T-helper 1 cell treated with Interleukin-12 subunit alpha and Interleukin-12 subunit beta and Interleukin-4 antibody, amounts not matched to agents 30 μg/mL and 1 μg/mL, for 36 hours (primary cell): ENCODE results near the gene ZFYVE28.

Source experiments
- H3K27ac Mint-ChIP-seq: one replicate; pipeline ENCODE4 v1.8.0; 2021; ENCODE audit warnings: mild to moderate bottlenecking, mixed read lengths
- H3K27me3 Mint-ChIP-seq: one replicate; pipeline ENCODE4 v1.8.0; 2021; ENCODE audit warnings: low read depth, mixed read lengths
- H3K36me3 Mint-ChIP-seq: one replicate; pipeline ENCODE4 v1.8.0; 2021; ENCODE audit warnings: low read depth, mixed read lengths
- H3K4me1 Mint-ChIP-seq: one replicate; pipeline ENCODE4 v1.8.0; 2021; ENCODE audit warnings: low read depth, mixed read lengths
- H3K4me3 Mint-ChIP-seq: one replicate; pipeline ENCODE4 v1.8.0; 2021; ENCODE audit warnings: mild to moderate bottlenecking, moderate library complexity, mixed read lengths
- H3K9me3 Mint-ChIP-seq: one replicate; pipeline ENCODE4 v1.8.0; 2021; ENCODE audit warnings: mixed read lengths

The ZFYVE28 gene

DNA sequence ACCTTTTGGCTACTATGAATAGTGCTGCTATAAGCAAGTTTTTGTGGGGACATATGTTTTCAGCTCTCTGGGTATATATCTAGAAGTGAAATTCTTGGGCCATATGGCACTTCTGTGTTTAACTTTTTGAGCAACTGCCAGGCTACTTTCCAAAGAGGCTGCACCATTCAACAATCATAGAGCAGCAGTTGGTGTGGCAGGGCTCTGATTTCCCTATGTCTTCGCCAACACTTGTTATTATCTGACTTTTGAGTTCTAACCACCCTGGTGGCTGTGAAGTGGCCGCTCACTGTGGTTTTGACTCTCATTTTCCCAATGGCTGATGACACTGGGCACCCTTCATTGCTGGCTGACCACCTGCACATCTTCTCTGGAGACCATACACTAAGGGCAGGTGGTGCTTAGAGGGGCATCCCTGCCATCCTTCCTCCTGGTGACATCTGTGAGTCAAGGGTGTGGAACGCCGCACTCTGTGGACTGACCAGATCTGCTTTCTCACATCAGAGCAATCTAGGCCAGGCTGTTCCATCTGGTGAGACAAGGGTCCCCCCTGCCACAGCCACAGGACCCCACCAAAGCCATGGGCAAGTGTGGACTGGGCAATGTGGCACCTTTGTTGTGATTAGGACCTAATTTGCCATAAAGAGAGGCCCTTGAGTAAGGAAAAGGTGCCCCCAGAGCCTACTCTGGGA, 49.6 kb downstream of the ZFYVE28 start:
- Mint-ChIP-seq H3K27me3 (peaks cover 1% of the 10 kb centered on the region), H3K27ac (no peak overlapping the region), H3K9me3 (peaks cover 7% of the 10 kb centered on the region), H3K36me3 (peaks cover 9% of the 10 kb centered on the region), H3K4me3 (no peak overlapping the region), H3K4me1 (no peaks in the 10 kb centered on the region)

GRCh38 chr4:2367626-2368025, 50.8 kb downstream of the ZFYVE28 start:
- peaks cover 7% of the 10 kb centered on the region for H3K9me3 Mint-ChIP-seq
- H3K4me1 Mint-ChIP-seq = no peaks in the 10 kb centered on the region
- H3K4me3 Mint-ChIP-seq = no peak overlapping the region
- H3K27ac Mint-ChIP-seq = no peak overlapping the region
- no peaks in the 10 kb centered on the region for H3K27me3 Mint-ChIP-seq
- H3K36me3 Mint-ChIP-seq = peaks cover 7% of the 10 kb centered on the region

- Mint-ChIP-seq H3K27me3 (no peaks in the 10 kb centered on the region), H3K4me1 (no peaks in the 10 kb centered on the region), H3K4me3 (no peak overlapping the region), H3K36me3 (peaks cover 7% of the 10 kb centered on the region), H3K27ac (no peak overlapping the region), H3K9me3 (peaks cover 7% of the 10 kb centered on the region)
Observed at GRCh38 chr4:2366252-2367192, 51.9 kb downstream of the ZFYVE28 start.

DNA sequence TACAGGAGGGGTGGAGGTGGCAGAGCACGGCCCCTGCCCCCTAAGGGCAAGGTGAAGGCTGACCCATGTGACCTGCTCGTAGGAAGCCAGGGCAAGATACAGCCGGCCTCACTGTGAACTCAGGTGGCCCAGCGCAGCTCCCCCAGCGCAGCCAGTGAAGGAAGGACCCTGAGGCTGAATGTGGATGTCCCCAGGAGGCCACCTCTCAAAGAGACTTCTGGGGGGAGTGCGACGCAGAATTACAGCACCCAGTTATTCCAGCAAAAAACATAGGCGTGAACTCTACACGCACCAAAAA, 52.6 kb downstream of the ZFYVE28 start:
- no peaks in the 10 kb centered on the region for H3K27me3 Mint-ChIP-seq
- peaks cover 7% of the 10 kb centered on the region for H3K9me3 Mint-ChIP-seq
- H3K4me3 Mint-ChIP-seq = no peak overlapping the region
- no peak overlapping the region for H3K27ac Mint-ChIP-seq
- H3K36me3 Mint-ChIP-seq = peaks cover 7% of the 10 kb centered on the region
- no peaks in the 10 kb centered on the region for H3K4me1 Mint-ChIP-seq

GRCh38 chr4:2365054-2365912, 53.2 kb downstream of the ZFYVE28 start:
- Mint-ChIP-seq H3K36me3 (peaks cover 7% of the 10 kb centered on the region), H3K27ac (no peak overlapping the region), H3K4me3 (peak overlapping the region; percentile 31), H3K9me3 (peaks cover 7% of the 10 kb centered on the region), H3K27me3 (no peaks in the 10 kb centered on the region), H3K4me1 (no peaks in the 10 kb centered on the region)

- H3K27me3 Mint-ChIP-seq = no peaks in the 10 kb centered on the region
- peak overlapping the region; percentile 31 for H3K4me3 Mint-ChIP-seq
- H3K4me1 Mint-ChIP-seq = no peaks in the 10 kb centered on the region
- peaks cover 7% of the 10 kb centered on the region for H3K9me3 Mint-ChIP-seq
- H3K27ac Mint-ChIP-seq = no peak overlapping the region
- peaks cover 7% of the 10 kb centered on the region for H3K36me3 Mint-ChIP-seq
Observed at GRCh38 chr4:2364654-2365053, 53.8 kb downstream of the ZFYVE28 start.

- no peaks in the 10 kb centered on the region for H3K4me1 Mint-ChIP-seq
- no peak overlapping the region for H3K27ac Mint-ChIP-seq
- peaks cover 5% of the 10 kb centered on the region for H3K9me3 Mint-ChIP-seq
- peaks cover 3% of the 10 kb centered on the region for H3K36me3 Mint-ChIP-seq
- no peaks in the 10 kb centered on the region for H3K27me3 Mint-ChIP-seq
- peak overlapping the region; percentile 31 for H3K4me3 Mint-ChIP-seq
Observed at GRCh38 chr4:2363951-2364653, 54.3 kb downstream of the ZFYVE28 start.

- Mint-ChIP-seq H3K36me3 (no peaks in the 10 kb centered on the region), H3K27me3 (no peaks in the 10 kb centered on the region), H3K27ac (no peak overlapping the region)
Observed at GRCh38 chr4:2363056-2363721, 55.3 kb downstream of the ZFYVE28 start.

DNA sequence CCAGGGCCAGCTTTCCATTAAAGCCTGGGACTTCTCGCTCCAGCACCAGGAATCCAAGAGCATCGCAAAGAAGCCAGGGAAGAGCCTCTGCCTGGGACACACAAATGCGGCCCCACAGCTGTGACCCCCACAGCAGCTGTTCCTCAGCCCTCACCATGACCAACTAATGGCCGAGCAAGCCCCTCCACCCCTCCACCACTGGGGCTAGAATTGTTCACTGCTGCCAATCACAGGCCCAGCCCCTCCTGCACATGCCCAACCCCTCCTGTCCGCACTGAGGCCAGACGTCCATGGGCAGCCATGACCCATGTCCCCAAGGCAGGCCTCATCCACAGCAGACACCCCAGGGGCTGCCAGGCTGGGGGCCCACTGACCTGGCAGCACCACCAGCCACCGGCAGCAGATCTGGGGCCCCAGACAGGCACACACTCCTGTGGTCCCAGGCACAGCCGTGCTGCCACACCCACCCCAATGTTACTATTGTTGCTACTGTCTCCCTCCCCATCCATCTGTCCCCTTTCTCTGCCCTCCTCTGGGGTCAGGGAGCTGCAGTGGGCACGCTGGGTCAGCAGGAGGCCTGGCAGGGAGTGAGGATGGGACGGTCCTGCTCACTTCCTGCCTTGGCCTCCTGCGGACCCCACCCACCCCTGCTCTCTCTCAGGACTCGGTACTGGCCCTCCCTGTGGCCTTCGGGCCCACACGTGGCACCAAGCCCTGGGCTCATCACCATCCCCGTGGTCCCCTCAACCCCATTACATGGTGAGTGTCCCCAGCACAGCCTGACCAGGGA, 56.0 kb downstream of the ZFYVE28 start:
- Mint-ChIP-seq H3K4me1 (no peaks in the 10 kb centered on the region), H3K27ac (no peak overlapping the region), H3K27me3 (no peaks in the 10 kb centered on the region), H3K36me3 (no peaks in the 10 kb centered on the region), H3K9me3 (no peaks in the 10 kb centered on the region), H3K4me3 (no peak overlapping the region)

More at GRCh38 chr4:2363056-2363721, 55.3 kb downstream of the ZFYVE28 start:
- H3K4me1 Mint-ChIP-seq = no peaks in the 10 kb centered on the region
- no peak overlapping the region for H3K4me3 Mint-ChIP-seq
- no peaks in the 10 kb centered on the region for H3K9me3 Mint-ChIP-seq

GRCh38 chr4:2361366-2362265, 56.8 kb downstream of the ZFYVE28 start:
- no peak overlapping the region for H3K4me3 Mint-ChIP-seq
- no peak overlapping the region for H3K27ac Mint-ChIP-seq
- no peaks in the 10 kb centered on the region for H3K27me3 Mint-ChIP-seq
- H3K36me3 Mint-ChIP-seq = no peaks in the 10 kb centered on the region
- H3K4me1 Mint-ChIP-seq = no peaks in the 10 kb centered on the region
- no peaks in the 10 kb centered on the region for H3K9me3 Mint-ChIP-seq

DNA sequence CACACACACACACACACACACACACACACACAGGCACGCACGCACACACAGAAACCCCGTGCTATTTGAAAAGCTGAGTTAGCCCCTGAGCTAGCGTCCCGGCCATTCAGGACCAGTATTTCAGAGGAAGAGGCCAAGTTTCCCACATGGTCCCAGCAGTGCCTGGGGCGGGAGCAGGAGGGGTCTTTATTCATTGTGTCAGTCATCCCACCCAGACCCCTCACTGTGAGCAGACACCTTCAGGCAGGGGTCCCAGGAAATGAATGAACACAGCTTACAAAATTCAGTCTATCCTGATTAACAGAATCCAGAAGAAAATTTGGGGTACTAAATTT, 58.1 kb downstream of the ZFYVE28 start:
- H3K36me3 Mint-ChIP-seq = no peaks in the 10 kb centered on the region
- no peaks in the 10 kb centered on the region for H3K9me3 Mint-ChIP-seq
- no peak overlapping the region for H3K27ac Mint-ChIP-seq
- no peak overlapping the region for H3K4me3 Mint-ChIP-seq
- no peaks in the 10 kb centered on the region for H3K27me3 Mint-ChIP-seq
- H3K4me1 Mint-ChIP-seq = no peaks in the 10 kb centered on the region

- H3K4me3 Mint-ChIP-seq = no peak overlapping the region
- no peaks in the 10 kb centered on the region for H3K27me3 Mint-ChIP-seq
- H3K9me3 Mint-ChIP-seq = no peaks in the 10 kb centered on the region
- H3K36me3 Mint-ChIP-seq = no peaks in the 10 kb centered on the region
- no peaks in the 10 kb centered on the region for H3K4me1 Mint-ChIP-seq
- H3K27ac Mint-ChIP-seq = no peak overlapping the region
Observed at GRCh38 chr4:2359591-2360395, 58.7 kb downstream of the ZFYVE28 start.
